PC-3 (cell line): ENCODE data around the gene RAPGEF4. TPM values are rescaled to one million over a fixed set of nuclear protein-coding genes. Genes with fewer than 3 reads are reported as not detected.

ENCODE experiments used
- ATAC-seq: fragments of 200-7000 bp; cut with Tn5 transposase; 2 replicates; pipeline ENCODE4 v1.9.1; 2020; ENCODE audit warnings: mild to moderate bottlenecking, moderate library complexity
- BruUV-seq: library from RNA; stranded (reverse); fragments of 400-500 nt; replicated peaks from 2 replicates; lab custom pipeline; 2021; lab: Mats Ljungman, UMichigan
- CTCF ChIA-PET: fragments of 300-600 bp; sonication (Branson Sonifier 250); formaldehyde crosslinking; loops from one replicate; lab custom pipeline; 2022; ENCODE audit warnings: antibody characterized with exemption; lab: Charles Lee
- POLR2A ChIA-PET: fragments of 300-600 bp; sonication (Branson Sonifier 250); formaldehyde crosslinking; loops from one replicate; lab custom pipeline; 2022; ENCODE audit warnings: antibody characterized with exemption; ENCODE audit not compliant: unreplicated experiment; lab: Charles Lee
- DNase-seq: peaks from one replicate; pipeline ENCODE4 v3.0.0-alpha.2; 2015
- H2AFZ ChIP-seq: fragments of 300-600 bp; sonication (generic); 2 replicates; pipeline ENCODE4 v1.6.0; 2016; ENCODE audit warnings: antibody characterized with exemption, low read length
- H3F3A ChIP-seq: fragments of 300-600 bp; sonication (generic); one replicate; pipeline ENCODE4 v1.6.0; 2017; ENCODE audit warnings: antibody characterized with exemption, low read length, control low read depth, mild to moderate bottlenecking; ENCODE audit not compliant: unreplicated experiment
- H3K27ac ChIP-seq: fragments of 300-600 bp; sonication (generic); 2 replicates; pipeline ENCODE4 v1.5.1; 2016; ENCODE audit warnings: mild to moderate bottlenecking, low read length
- H3K27me3 ChIP-seq: fragments of 300-600 bp; sonication (generic); 2 replicates; pipeline ENCODE4 v1.6.1; 2016; ENCODE audit warnings: low read length, mixed read lengths
- H3K36me3 ChIP-seq: fragments of 300-600 bp; sonication (generic); 2 replicates; pipeline ENCODE4 v1.6.1; 2016; ENCODE audit warnings: low read depth, mixed run types, low read length, mixed read lengths
- H3K4me1 ChIP-seq: fragments of 300-600 bp; sonication (generic); 2 replicates; pipeline ENCODE4 v1.5.1; 2016; ENCODE audit warnings: low read length; ENCODE audit not compliant: insufficient read depth
- H3K4me2 ChIP-seq: fragments of 300-600 bp; sonication (generic); 2 replicates; pipeline ENCODE4 v1.6.0; 2016; ENCODE audit warnings: low read length
- H3K4me3 ChIP-seq: fragments of 300-600 bp; sonication (generic); 2 replicates; pipeline ENCODE4 v1.5.1; 2016; ENCODE audit warnings: mild to moderate bottlenecking, low read length, mixed read lengths
- H3K79me2 ChIP-seq: fragments of 300-600 bp; sonication (generic); 2 replicates; pipeline ENCODE4 v1.6.1; 2017; ENCODE audit warnings: low read length, mixed read lengths
- H3K9ac ChIP-seq: fragments of 300-600 bp; sonication (generic); 2 replicates; pipeline ENCODE4 v1.6.0; 2016; ENCODE audit warnings: mild to moderate bottlenecking, low read length
- H3K9me2 ChIP-seq: fragments of 300-600 bp; sonication (generic); replicated peaks from 2 replicates; pipeline ENCODE4 v1.6.1; 2016; ENCODE audit warnings: mixed run types, low read length, mixed read lengths
- H3K9me3 ChIP-seq: fragments of 300-600 bp; sonication (generic); 2 replicates; pipeline ENCODE4 v1.6.1; 2016; ENCODE audit warnings: low read length, mixed read lengths
- H4K20me1 ChIP-seq: fragments of 300-600 bp; sonication (generic); 2 replicates; pipeline ENCODE4 v1.6.1; 2016; ENCODE audit warnings: low read length, mixed read lengths
- EZH2 ChIP-seq: fragments of 300-600 bp; sonication (generic); IDR thresholded peaks from one replicate; pipeline ENCODE4 v1.6.1; 2017; ENCODE audit warnings: antibody characterized with exemption, mild to moderate bottlenecking, low read length; ENCODE audit not compliant: unreplicated experiment
- EZH2phosphoT487 ChIP-seq: fragments of 300-600 bp; sonication (generic); IDR thresholded peaks from 2 replicates; pipeline ENCODE4 v1.6.1; 2018; ENCODE audit warnings: mild to moderate bottlenecking, antibody characterized with exemption, low read length, borderline replicate concordance
- intact Hi-C: fragments of 100-400 bp; cut with micrococcal nuclease; formaldehyde crosslinking; loops from 2 replicates; pipeline ENCODE4 v1.9.0; 2023
- total RNA-seq: library from RNA; depleted of rRNA; stranded (reverse); fragments of >200 nt; gene quantifications from 2 replicates; pipeline ENCODE4 v1.2.3, GENCODE V29; 2014
- TF ChIP-seq, protein P1 (sequence below): fragments of 300-600 bp; sonication (generic); conservative IDR thresholded peaks from 2 replicates; pipeline ENCODE4 v1.5.1; 2017; ENCODE audit warnings: antibody characterized with exemption, low read depth, mild to moderate bottlenecking, low read length

The RAPGEF4 gene
- total RNA-seq, 1 experiment from 2014 or later, result 0.87 TPM

GRCh38 chr2:172937884-172938712 is 202.5 kb downstream of the RAPGEF4 start:
- Histone ChIP-seq H4K20me1 (no peaks in the 10 kb centered on the region), H3K36me3 (no peaks in the 10 kb centered on the region), H2AFZ (no peak overlapping the region), H3F3A (no peaks in the 10 kb centered on the region), H3K4me2 (no peak overlapping the region), H3K9me3 (no peaks in the 10 kb centered on the region), H3K4me1 (no peaks in the 10 kb centered on the region), H3K27me3 (no peaks in the 10 kb centered on the region), H3K9me2 (no peaks in the 10 kb centered on the region), H3K79me2 (no peaks in the 10 kb centered on the region), H3K9ac (no peak overlapping the region), H3K4me3 (no peak overlapping the region), H3K27ac (no peak overlapping the region)
- ATAC-seq (no peak), DNase-seq (no peak)
- TF ChIP-seq, protein P1, sequence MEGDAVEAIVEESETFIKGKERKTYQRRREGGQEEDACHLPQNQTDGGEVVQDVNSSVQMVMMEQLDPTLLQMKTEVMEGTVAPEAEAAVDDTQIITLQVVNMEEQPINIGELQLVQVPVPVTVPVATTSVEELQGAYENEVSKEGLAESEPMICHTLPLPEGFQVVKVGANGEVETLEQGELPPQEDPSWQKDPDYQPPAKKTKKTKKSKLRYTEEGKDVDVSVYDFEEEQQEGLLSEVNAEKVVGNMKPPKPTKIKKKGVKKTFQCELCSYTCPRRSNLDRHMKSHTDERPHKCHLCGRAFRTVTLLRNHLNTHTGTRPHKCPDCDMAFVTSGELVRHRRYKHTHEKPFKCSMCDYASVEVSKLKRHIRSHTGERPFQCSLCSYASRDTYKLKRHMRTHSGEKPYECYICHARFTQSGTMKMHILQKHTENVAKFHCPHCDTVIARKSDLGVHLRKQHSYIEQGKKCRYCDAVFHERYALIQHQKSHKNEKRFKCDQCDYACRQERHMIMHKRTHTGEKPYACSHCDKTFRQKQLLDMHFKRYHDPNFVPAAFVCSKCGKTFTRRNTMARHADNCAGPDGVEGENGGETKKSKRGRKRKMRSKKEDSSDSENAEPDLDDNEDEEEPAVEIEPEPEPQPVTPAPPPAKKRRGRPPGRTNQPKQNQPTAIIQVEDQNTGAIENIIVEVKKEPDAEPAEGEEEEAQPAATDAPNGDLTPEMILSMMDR, result no peak
- TF ChIP-seq EZH2phosphoT487 (no peak), EZH2 (no peak)
- ChIA-PET CTCF (no interaction called here), POLR2A (no interaction called here)
- BruUV-seq, result no TSS peak
- intact Hi-C loops, result no loop called here

- H3K9me2 ChIP-seq, result no peaks in the 10 kb centered on the region
- no peaks in the 10 kb centered on the region for H3K27me3 ChIP-seq
- H3K27ac ChIP-seq, result no peak overlapping the region
- no peaks in the 10 kb centered on the region for H3K79me2 ChIP-seq
- H3K4me3 ChIP-seq, result no peak overlapping the region
- ChIA-PET POLR2A (no interaction called here), CTCF (no interaction called here)
- H4K20me1 ChIP-seq, result no peaks in the 10 kb centered on the region
- ATAC-seq (no peak), DNase-seq (no peak)
- no peak overlapping the region for H3K4me2 ChIP-seq
- H3K9ac ChIP-seq, result no peak overlapping the region
- no peaks in the 10 kb centered on the region for H3K36me3 ChIP-seq
- intact Hi-C loops, result no loop called here
- BruUV-seq, result no TSS peak
- 0 out of 2 replicates have a peak, but pooled peaks cover 5% of the 10 kb centered on the region for H3K4me1 ChIP-seq
- H3F3A ChIP-seq, result no peaks in the 10 kb centered on the region
- H3K9me3 ChIP-seq, result no peaks in the 10 kb centered on the region
- TF ChIP-seq, protein P1, result no peak
- TF ChIP-seq EZH2phosphoT487 (no peak), EZH2 (no peak)
- no peak overlapping the region for H2AFZ ChIP-seq
These were observed 203.2 kb downstream of the RAPGEF4 start for GRCh38 chr2:172938713-172939375.
